Head of caudate nucleus (tissue), 42 donors: ENCODE data around the gene CDA.

Experiments
- DNase-seq, 42 donors: peaks; one replicate each; pipeline versions ENCODE4 v3.0.0 to v3.0.0-alpha.2; 2020 to 2021; ENCODE audit warnings: mixed read lengths in 7 of 42
- intact Hi-C: fragments of 100-400 bp; cut with DNase I; formaldehyde crosslinking; loops from one replicate; pipeline ENCODE4 v1.15.0; 2022

The CDA gene

GRCh38 chr1:20634594-20635084, 45.7 kb downstream of the CDA start:
- intact Hi-C loops: loop anchor here (5.0 kb wide), 1 partner anchor 112 kb away; no protein-coding TSS in a partner anchor
- peak in 13 of 42 donors; percentile 4 to 69 (median 29) for DNase-seq

DNA sequence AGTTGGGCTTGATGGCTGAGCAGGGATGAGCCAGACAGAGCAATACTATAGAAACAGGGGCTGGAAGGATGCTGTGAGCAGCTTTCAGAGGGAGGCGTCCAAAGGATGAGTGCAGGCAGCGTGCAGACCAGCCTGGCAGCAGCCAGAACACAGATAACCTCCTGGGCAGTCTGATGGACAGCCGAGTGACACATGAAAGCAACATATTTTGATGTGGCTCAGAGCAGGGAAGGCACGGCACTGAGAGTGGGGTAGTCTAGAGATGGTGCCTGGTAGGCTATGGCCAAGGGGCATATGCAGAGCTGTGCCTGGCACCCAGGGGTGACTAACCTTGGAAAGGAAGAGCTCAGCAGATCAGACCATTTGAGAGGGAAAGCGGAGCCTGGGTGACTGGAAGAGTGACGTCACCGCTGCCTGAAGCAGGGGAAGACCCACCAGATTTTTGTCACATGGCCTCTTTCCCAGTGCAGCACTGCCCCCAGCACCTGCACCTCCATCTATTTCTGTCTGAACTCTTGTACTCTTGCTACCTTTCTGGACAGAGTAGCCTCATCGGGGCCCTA, 48.0 kb downstream of the CDA start:
- DNase-seq: peak in 3 of 42 donors; percentile 24 to 51 (median 27)
- intact Hi-C loops: no loop called here

GRCh38 chr1:20640183-20640597, 51.3 kb downstream of the CDA start:
- intact Hi-C loops: no loop called here
- DNase-seq: peak in 37 of 42 donors; percentile 29 to 83 (median 58)

GRCh38 chr1:20641975-20642374, 53.1 kb downstream of the CDA start:
- intact Hi-C loops: no loop called here
- DNase-seq: no peak

GRCh38 chr1:20643080-20643479, 54.2 kb downstream of the CDA start:
- intact Hi-C loops: no loop called here

GRCh38 chr1:20644416-20644815, 55.5 kb downstream of the CDA start:
- intact Hi-C loops: no loop called here
- DNase-seq: no peak

More at GRCh38 chr1:20643080-20643479, 54.2 kb downstream of the CDA start:
- no peak for DNase-seq

DNA sequence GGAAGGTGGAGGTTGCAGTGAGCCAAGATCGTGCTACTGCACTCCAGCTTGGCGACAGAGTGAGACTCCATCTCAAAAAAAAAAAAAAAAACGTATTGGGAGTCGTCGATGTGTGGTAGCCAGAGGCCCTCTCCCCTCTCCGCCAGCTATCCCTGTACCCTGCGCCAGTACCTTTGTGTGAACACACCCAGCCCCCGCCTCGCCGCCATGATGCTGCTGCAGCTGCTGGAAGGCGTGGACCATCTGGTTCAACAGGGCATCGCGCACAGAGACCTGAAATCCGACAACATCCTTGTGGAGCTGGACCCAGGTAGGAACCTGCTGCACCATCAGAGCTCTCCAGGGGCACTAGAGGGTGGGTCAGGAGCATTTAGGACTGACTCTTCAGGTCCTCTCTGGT, 56.5 kb downstream of the CDA start:
- intact Hi-C loops: no loop called here
- no peak for DNase-seq

DNA sequence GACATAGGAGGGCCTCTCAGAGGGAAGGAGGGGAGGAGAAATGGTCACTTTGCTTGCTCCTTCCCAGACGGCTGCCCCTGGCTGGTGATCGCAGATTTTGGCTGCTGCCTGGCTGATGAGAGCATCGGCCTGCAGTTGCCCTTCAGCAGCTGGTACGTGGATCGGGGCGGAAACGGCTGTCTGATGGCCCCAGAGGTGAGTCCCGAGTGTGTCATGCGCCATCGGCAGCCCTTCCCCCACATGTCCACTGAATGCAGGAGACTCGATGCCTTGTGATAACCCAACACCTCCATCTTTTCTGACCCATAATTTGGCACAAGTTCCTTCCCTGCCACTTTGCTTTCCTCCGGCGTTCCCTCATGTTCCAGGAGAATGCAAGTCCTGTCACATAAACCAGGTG, 59.5 kb downstream of the CDA start:
- intact Hi-C loops: no loop called here
- DNase-seq: no peak

- no peak for DNase-seq
- intact Hi-C loops: no loop called here
Observed at GRCh38 chr1:20648946-20649345, 60.0 kb downstream of the CDA start.

GRCh38 chr1:20652300-20652699, 63.4 kb downstream of the CDA start:
- intact Hi-C loops: no loop called here

GRCh38 chr1:20654104-20654690, 65.3 kb downstream of the CDA start:
- intact Hi-C loops: no loop called here
- DNase-seq: peak in 9 of 42 donors; percentile 21 to 55 (median 38)

More at GRCh38 chr1:20652300-20652699, 63.4 kb downstream of the CDA start:
- peak in 1 of 42 donors; percentile 8 for DNase-seq

DNA sequence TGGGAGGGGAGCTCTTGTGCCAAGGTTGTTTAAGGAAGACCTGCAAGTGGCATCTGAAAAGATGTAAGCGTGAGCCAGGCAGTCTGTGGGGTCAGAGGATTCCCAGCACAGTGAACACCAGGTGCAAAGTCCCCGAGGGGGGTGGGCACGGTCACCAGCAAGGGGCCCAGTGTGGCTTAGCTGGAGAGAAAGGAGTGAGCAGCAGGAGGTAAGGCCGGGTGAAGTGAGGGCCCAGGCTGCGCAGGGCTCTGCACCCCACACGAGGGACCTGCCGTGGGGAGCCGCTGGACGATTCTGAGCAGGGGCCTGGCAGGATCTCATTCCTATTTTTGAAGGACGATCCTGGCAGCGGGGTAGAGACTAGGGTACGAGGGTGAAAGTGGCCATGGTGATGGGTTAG, 68.1 kb downstream of the CDA start:
- no peak for DNase-seq
- intact Hi-C loops: no loop called here

- intact Hi-C loops: no loop called here
- DNase-seq: no peak
Observed at GRCh38 chr1:20658166-20658915, 69.4 kb downstream of the CDA start.

DNA sequence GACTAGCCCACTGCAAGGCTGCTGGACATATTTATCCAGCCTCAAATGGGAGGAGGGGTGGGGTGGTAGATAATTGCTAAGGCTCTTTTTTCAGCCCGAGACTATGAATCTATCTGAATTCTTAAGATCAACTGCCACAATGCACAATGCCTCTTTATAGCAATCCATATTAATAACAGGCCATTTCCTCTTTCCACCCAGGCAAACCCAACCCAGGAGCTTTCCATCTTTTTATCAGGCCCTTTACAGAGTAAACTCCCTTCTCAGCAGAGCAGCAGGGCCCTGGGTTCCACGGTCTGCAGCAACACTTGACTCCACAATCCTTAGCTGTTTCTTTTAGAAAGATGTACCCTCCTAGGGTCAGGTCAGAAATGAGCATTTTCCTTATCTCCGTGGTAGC, 71.5 kb downstream of the CDA start:
- intact Hi-C loops: no loop called here
- DNase-seq: no peak

- peak in 3 of 42 donors; percentile 42 to 48 (median 44) for DNase-seq
- intact Hi-C loops: no loop called here
Observed at GRCh38 chr1:20660847-20661206, 71.9 kb downstream of the CDA start.

- DNase-seq: peak; percentile 93 to 99 (median 97)
- intact Hi-C loops: no loop called here
Observed at GRCh38 chr1:20661207-20662109, 72.6 kb downstream of the CDA start, which contains the start of gene DDOST. Gene DDOST (minus strand): TSS chr1:20661369. CDS start chr1:20661350, 19 bp downstream.

DNA sequence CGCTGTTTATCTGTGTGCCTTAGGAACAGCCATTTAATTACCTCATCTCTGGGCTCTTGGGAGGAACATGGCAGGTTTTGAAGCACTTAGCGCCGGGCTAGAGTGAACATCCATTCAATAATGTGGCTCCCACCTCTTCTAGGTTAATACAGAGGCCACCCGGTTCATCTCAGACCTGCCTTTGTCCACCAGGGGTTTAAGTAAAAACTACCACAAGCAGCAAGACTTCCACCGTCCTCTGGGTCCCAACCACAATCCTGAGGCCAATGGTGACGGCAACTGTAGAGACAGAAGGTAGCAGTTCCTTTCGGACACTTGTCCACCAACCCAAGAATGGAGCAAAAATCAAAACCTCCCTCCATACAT, 73.2 kb downstream of the CDA start:
- intact Hi-C loops: no loop called here
- DNase-seq: no peak

GRCh38 chr1:20663365-20663764, 74.5 kb downstream of the CDA start:
- intact Hi-C loops: no loop called here

More at GRCh38 chr1:20663365-20663764, 74.5 kb downstream of the CDA start:
- no peak for DNase-seq
